HG02840 (cell line): ENCODE measurements around the gene YEATS2.
A peak's percentile ranks its signal among the peaks of the same experiment; 100 is the strongest.
"Not testable (repeated sequence)": the region's sequence is repeated elsewhere in the genome, so short reads cannot be mapped to it uniquely, and the experiment has no call there.

ENCODE experiments used
- ATAC-seq: cut with Tn5 transposase; IDR thresholded peaks from one replicate; pipeline ENCODE4 v1.9.1; 2021; ENCODE audit warnings: mild to moderate bottlenecking, moderate library complexity, moderate number of reproducible peaks; ENCODE audit not compliant: unreplicated experiment, low FRiP score

The YEATS2 gene

GRCh38 chr3:183711516-183711915, 13.9 kb downstream of the YEATS2 start:
- ATAC-seq, result no peak

GRCh38 chr3:183714622-183715021, 17.0 kb downstream of the YEATS2 start:
- no peak for ATAC-seq

GRCh38 chr3:183718012-183718411, 20.4 kb downstream of the YEATS2 start:
- no peak for ATAC-seq

GRCh38 chr3:183725387-183725786, 27.8 kb downstream of the YEATS2 start:
- no peak for ATAC-seq

- ATAC-seq, result no peak
Observed at GRCh38 chr3:183728204-183728603, 30.6 kb downstream of the YEATS2 start.

GRCh38 chr3:183730361-183730760, 32.8 kb downstream of the YEATS2 start:
- no peak for ATAC-seq

GRCh38 chr3:183731611-183732010, 34.0 kb downstream of the YEATS2 start:
- ATAC-seq, result no peak

GRCh38 chr3:183733553-183733952, 36.0 kb downstream of the YEATS2 start:
- no peak for ATAC-seq

GRCh38 chr3:183734750-183735494, 37.3 kb downstream of the YEATS2 start:
- no peak for ATAC-seq

GRCh38 chr3:183737116-183737515, 39.5 kb downstream of the YEATS2 start:
- ATAC-seq, result no peak

GRCh38 chr3:183740154-183740553, 42.6 kb downstream of the YEATS2 start:
- not testable (repeated sequence) for ATAC-seq

GRCh38 chr3:183743231-183743630, 45.6 kb downstream of the YEATS2 start:
- ATAC-seq, result no peak

GRCh38 chr3:183745300-183746098, 47.9 kb downstream of the YEATS2 start:
- no peak for ATAC-seq

GRCh38 chr3:183754052-183754451, 56.5 kb downstream of the YEATS2 start:
- no peak for ATAC-seq

GRCh38 chr3:183762304-183762703, 64.7 kb downstream of the YEATS2 start:
- ATAC-seq, result no peak

- no peak for ATAC-seq
Observed at GRCh38 chr3:183764847-183765731, 67.5 kb downstream of the YEATS2 start.

GRCh38 chr3:183766107-183766506, 68.5 kb downstream of the YEATS2 start:
- no peak for ATAC-seq

- peak; percentile 62 for ATAC-seq
Observed at GRCh38 chr3:183766745-183767606, 69.4 kb downstream of the YEATS2 start.

GRCh38 chr3:183768114-183768513, 70.5 kb downstream of the YEATS2 start:
- ATAC-seq, result no peak

GRCh38 chr3:183769453-183769852, 71.9 kb downstream of the YEATS2 start:
- ATAC-seq, result no peak
